SHP77 treated with DMSO at 0.1 percent for 48 hours (cell line): ENCODE measurements around the gene FHL1.
"Not testable (repeated sequence)": the region's sequence is repeated elsewhere in the genome, so short reads cannot be mapped to it uniquely, and the experiment has no call there.

Experiments used
- DNase-seq: peaks from one replicate; lab custom pipeline; 2025; lab: John Stamatoyannopoulos, UW

Gene FHL1

GRCh38 chrX:136147315-136147901 is at the start of gene FHL1:
TSS of gene FHL1 (plus strand) at chrX:136147533.
- no peak for DNase-seq

GRCh38 chrX:136097871-136098805 is 49.2 kb upstream of the FHL1 start:
- no peak for DNase-seq

GRCh38 chrX:136104936-136105335 is 42.4 kb upstream of the FHL1 start:
- DNase-seq, result no peak

GRCh38 chrX:136106920-136107528 is 40.3 kb upstream of the FHL1 start:
- no peak for DNase-seq

GRCh38 chrX:136108905-136109304 is 38.4 kb upstream of the FHL1 start:
- DNase-seq, result not testable (repeated sequence)

GRCh38 chrX:136112286-136112685 is 35.0 kb upstream of the FHL1 start:
- DNase-seq, result no peak

- no peak for DNase-seq
These were observed 34.6 kb upstream of the FHL1 start for GRCh38 chrX:136112778-136113177.

GRCh38 chrX:136115126-136115903 is 32.0 kb upstream of the FHL1 start:
- DNase-seq, result no peak

GRCh38 chrX:136115904-136116297 is 31.4 kb upstream of the FHL1 start:
- DNase-seq, result no peak

- DNase-seq, result no peak
These were observed 25.5 kb upstream of the FHL1 start for GRCh38 chrX:136121788-136122187.

GRCh38 chrX:136122207-136122606 is 25.1 kb upstream of the FHL1 start:
- DNase-seq, result no peak

GRCh38 chrX:136125106-136125505 is 22.2 kb upstream of the FHL1 start:
- no peak for DNase-seq

- no peak for DNase-seq
These were observed 21.0 kb upstream of the FHL1 start for GRCh38 chrX:136126371-136126770.

GRCh38 chrX:136126872-136127406 is 20.4 kb upstream of the FHL1 start:
- no peak for DNase-seq

- DNase-seq, result no peak
These were observed 18.6 kb upstream of the FHL1 start for GRCh38 chrX:136128743-136129142.

GRCh38 chrX:136130931-136131833 is 16.2 kb upstream of the FHL1 start:
- DNase-seq, result no peak

GRCh38 chrX:136138939-136139338 is 8.4 kb upstream of the FHL1 start:
- DNase-seq, result no peak

GRCh38 chrX:136141569-136141968 is 5.8 kb upstream of the FHL1 start:
- no peak for DNase-seq

GRCh38 chrX:136142592-136142991 is 4.7 kb upstream of the FHL1 start:
- no peak for DNase-seq

GRCh38 chrX:136143711-136144110 is 3.6 kb upstream of the FHL1 start:
- DNase-seq, result no peak
